Measurements from ENCODE around the gene KIAA1958. TPM values are rescaled to one million over a fixed set of nuclear protein-coding genes. Genes with fewer than 3 reads are reported as not detected.

KIAA1958 gene
- total and polyA plus RNA-seq, 2 experiments from 2014 or later: 9.4 to 41.7 TPM

GRCh38 chr9:112553256-112553826, 66.7 kb downstream of the KIAA1958 start:
- H3K4me1 ChIP-seq (ENCODE audit: insufficient read depth): peaks cover 46% of the 10 kb centered on the region
- H4K20me1 ChIP-seq (replicated peaks; ENCODE audit: insufficient read depth): peaks cover 21% of the 10 kb centered on the region
- H3F3A ChIP-seq (replicated peaks; ENCODE audit: low read depth): no peaks in the 10 kb centered on the region; the same call in 1 of the 2 replicates

More at GRCh38 chr9:112553256-112553826, 66.7 kb downstream of the KIAA1958 start:
- no peak overlapping the region for H3K4me3 ChIP-seq
- H3K36me3 Mint-ChIP-seq (ENCODE audit: low read depth): no peaks in the 10 kb centered on the region; the same call in 2 of the 3 replicates
- no peak overlapping the region for H3K27ac Mint-ChIP-seq
- TF ChIP-seq ZNF462 (CRISPR knock-in tag; IDR thresholded peaks at IDR 0.05) (no peak), POLR2AphosphoS5 (IDR thresholded peaks at IDR 0.05; ENCODE audit: low read depth) (no peak), EZH2phosphoT487 (IDR thresholded peaks at IDR 0.05; ENCODE audit: unreplicated experiment) (no peak)
- no peaks in the 10 kb centered on the region for H3K27me3 ChIP-seq (ENCODE audit: insufficient read depth)
- no peaks in the 10 kb centered on the region for H3K36me3 ChIP-seq (ENCODE audit: insufficient read depth)
- H3K4me3 Mint-ChIP-seq: no peak overlapping the region
- H3K9me3 Mint-ChIP-seq: no peaks in the 10 kb centered on the region
- no peak overlapping the region for H3K4me2 ChIP-seq
- no peak overlapping the region for H3K27ac ChIP-seq (ENCODE audit: low read depth)
- H2AFZ ChIP-seq: no peak overlapping the region
- DNase-seq (ENCODE audit: low spot score): no peak
- peaks cover under 1% of the 10 kb centered on the region for H3K27me3 Mint-ChIP-seq (ENCODE audit: insufficient read depth, low read depth, poor library complexity)
- peaks cover 47% of the 10 kb centered on the region for H3K4me1 Mint-ChIP-seq
- H3K9me2 ChIP-seq (ENCODE audit: insufficient read depth): no peaks in the 10 kb centered on the region
- ATAC-seq: no peak
- peaks cover 94% of the 10 kb centered on the region for H3K79me2 ChIP-seq (replicated peaks; ENCODE audit: insufficient read depth)
